ENCODE data around the gene PAX8.
A peak's percentile ranks its signal among the peaks of the same experiment; 100 is the strongest.

PAX8 gene

GRCh38 chr2:113251118-113251517 lies 27.6 kb downstream of the PAX8 start:
- no peak overlapping the region for H2BK120ac ChIP-seq (ENCODE audit: low read depth, low read length)
- H3K4me3 ChIP-seq (ENCODE audit: low read length in 2 of 2), result no peak overlapping the region
- no peaks in the 10 kb centered on the region for H3K4me1 ChIP-seq (ENCODE audit: control insufficient read depth in 2 of 2, insufficient read depth in 1 of 2, low read depth in 1 of 2, low read length in 2 of 2)
- H3K36me3 ChIP-seq (replicated peaks in 1 of 2; ENCODE audit: control insufficient read depth in 2 of 2, insufficient read depth in 2 of 2, low read length in 2 of 2), result no peaks in the 10 kb centered on the region
- H3K27me3 ChIP-seq (ENCODE audit: control insufficient read depth in 3 of 3, insufficient read depth in 3 of 3, low read depth in 1 of 3, low read length in 3 of 3), result peaks cover 0 to 2% (median 0%) of the 10 kb centered on the region in 3 experiments
- H3K4ac ChIP-seq (ENCODE audit: low read length), result no peak overlapping the region
- no peak overlapping the region for H2AFZ ChIP-seq (ENCODE audit: low read length)
- no peak overlapping the region for H2AK5ac ChIP-seq (ENCODE audit: low read depth, low read length)
- H3K14ac ChIP-seq (ENCODE audit: low read length), result no peak overlapping the region
- H3K9ac ChIP-seq (ENCODE audit: low read depth, low read length, poor library complexity), result no peak overlapping the region
- peak overlapping the region; percentile 42 for H2BK12ac ChIP-seq (ENCODE audit: low read length)
- H2BK15ac ChIP-seq (ENCODE audit: low read length), result no peak overlapping the region
- no peak overlapping the region for H3K23ac ChIP-seq (ENCODE audit: low read depth, low read length, poor library complexity)
- no CpG with 5 or more reads among the region's 7 CpGs for WGBS, 2 donors (ENCODE audit: extremely low coverage in 2 of 2, insufficient read length in 2 of 2, insufficient replicate concordance in 1 of 2)
- H3K9me3 ChIP-seq (replicated peaks in 1 of 2; ENCODE audit: control insufficient read depth in 2 of 2, insufficient read depth in 1 of 2, low read depth in 1 of 2, low read length in 2 of 2), result peaks cover 0 to 6% of the 10 kb centered on the region in 2 donors
- H3K79me1 ChIP-seq (ENCODE audit: low read depth, low read length), result peaks cover 4% of the 10 kb centered on the region
- no peak overlapping the region for H4K91ac ChIP-seq (ENCODE audit: low read depth, low read length, poor library complexity)
- no peak overlapping the region for H3K4me2 ChIP-seq (ENCODE audit: insufficient read depth, low read length, poor library complexity, severe bottlenecking)
- no peak overlapping the region for H2BK5ac ChIP-seq (ENCODE audit: low read length)
- H3K27ac ChIP-seq (replicated peaks; ENCODE audit: low read length), result no peak overlapping the region
- H3K18ac ChIP-seq (ENCODE audit: low read length), result no peak overlapping the region
- no peak for DNase-seq (ENCODE audit: low spot score)
- H4K8ac ChIP-seq (ENCODE audit: low read depth, low read length), result no peak overlapping the region

GRCh38 chr2:113248997-113249770 lies 29.5 kb downstream of the PAX8 start:
- peaks cover 10 to 18% of the 10 kb centered on the region in 2 donors for H3K4me1 ChIP-seq (ENCODE audit: control insufficient read depth in 2 of 2, insufficient read depth in 1 of 2, low read depth in 1 of 2, low read length in 2 of 2)
- DNase-seq (ENCODE audit: low spot score), result peak; percentile 70
- no peaks in the 10 kb centered on the region for H3K27me3 ChIP-seq (ENCODE audit: control insufficient read depth in 3 of 3, insufficient read depth in 3 of 3, low read depth in 1 of 3, low read length in 3 of 3)
- no peak overlapping the region for H2AK5ac ChIP-seq (ENCODE audit: low read depth, low read length)
- peaks cover 4% of the 10 kb centered on the region for H3K79me1 ChIP-seq (ENCODE audit: low read depth, low read length)
- no peak overlapping the region for H3K4me2 ChIP-seq (ENCODE audit: insufficient read depth, low read length, poor library complexity, severe bottlenecking)
- no CpG with 5 or more reads among the region's 10 CpGs for WGBS, 2 donors (ENCODE audit: extremely low coverage in 2 of 2, insufficient read length in 2 of 2, insufficient replicate concordance in 1 of 2)
- no peak overlapping the region for H3K4me3 ChIP-seq (ENCODE audit: low read length in 2 of 2)
- H3K9ac ChIP-seq (ENCODE audit: low read depth, low read length, poor library complexity), result no peak overlapping the region
- H3K4ac ChIP-seq (ENCODE audit: low read length), result no peak overlapping the region
- H3K14ac ChIP-seq (ENCODE audit: low read length), result no peak overlapping the region
- no peak overlapping the region for H2BK120ac ChIP-seq (ENCODE audit: low read depth, low read length)
- peak overlapping the region; percentile 39 for H3K18ac ChIP-seq (ENCODE audit: low read length)
- no peak overlapping the region for H3K23ac ChIP-seq (ENCODE audit: low read depth, low read length, poor library complexity)
- H3K9me3 ChIP-seq (replicated peaks in 1 of 2; ENCODE audit: control insufficient read depth in 2 of 2, insufficient read depth in 1 of 2, low read depth in 1 of 2, low read length in 2 of 2), result no peaks in the 10 kb centered on the region
- no peak overlapping the region for H2BK5ac ChIP-seq (ENCODE audit: low read length)
- H4K8ac ChIP-seq (ENCODE audit: low read depth, low read length), result no peak overlapping the region
- peak overlapping the region; percentile 81 for H2AFZ ChIP-seq (ENCODE audit: low read length)
- no peak overlapping the region for H2BK15ac ChIP-seq (ENCODE audit: low read length)
- no peak overlapping the region for H3K27ac ChIP-seq (replicated peaks; ENCODE audit: low read length)
- H4K91ac ChIP-seq (ENCODE audit: low read depth, low read length, poor library complexity), result no peak overlapping the region
- H2BK12ac ChIP-seq (ENCODE audit: low read length), result no peak overlapping the region
- H3K36me3 ChIP-seq (replicated peaks in 1 of 2; ENCODE audit: control insufficient read depth in 2 of 2, insufficient read depth in 2 of 2, low read length in 2 of 2), result no peaks in the 10 kb centered on the region

GRCh38 chr2:113246606-113247005 lies 32.1 kb downstream of the PAX8 start:
- no CpG with 5 or more reads among the region's 14 CpGs for WGBS, 2 donors (ENCODE audit: extremely low coverage in 2 of 2, insufficient read length in 2 of 2, insufficient replicate concordance in 1 of 2)
- DNase-seq (ENCODE audit: low spot score), result no peak

GRCh38 chr2:113245276-113245711 lies 33.4 kb downstream of the PAX8 start:
- Histone ChIP-seq H3K9me3 (replicated peaks in 1 of 2; ENCODE audit: control insufficient read depth in 2 of 2, insufficient read depth in 1 of 2, low read depth in 1 of 2, low read length in 2 of 2) (no peaks in the 10 kb centered on the region), H4K8ac (ENCODE audit: low read depth, low read length) (no peak overlapping the region), H3K4me2 (ENCODE audit: insufficient read depth, low read length, poor library complexity, severe bottlenecking) (no peak overlapping the region), H4K91ac (ENCODE audit: low read depth, low read length, poor library complexity) (no peak overlapping the region), H2BK15ac (ENCODE audit: low read length) (no peak overlapping the region), H2BK12ac (ENCODE audit: low read length) (no peak overlapping the region), H3K14ac (ENCODE audit: low read length) (no peak overlapping the region), H2BK5ac (ENCODE audit: low read length) (no peak overlapping the region), H3K4me1 (ENCODE audit: control insufficient read depth in 2 of 2, insufficient read depth in 1 of 2, low read depth in 1 of 2, low read length in 2 of 2) (peaks cover 19 to 20% of the 10 kb centered on the region in 2 donors), H2BK120ac (ENCODE audit: low read depth, low read length) (no peak overlapping the region), H3K9ac (ENCODE audit: low read depth, low read length, poor library complexity) (no peak overlapping the region), H3K36me3 (replicated peaks in 1 of 2; ENCODE audit: control insufficient read depth in 2 of 2, insufficient read depth in 2 of 2, low read length in 2 of 2) (no peaks in the 10 kb centered on the region), H3K18ac (ENCODE audit: low read length) (no peak overlapping the region), H2AFZ (ENCODE audit: low read length) (peak overlapping the region; percentile 54), H2AK5ac (ENCODE audit: low read depth, low read length) (no peak overlapping the region), H3K27me3 (ENCODE audit: control insufficient read depth in 3 of 3, insufficient read depth in 3 of 3, low read depth in 1 of 3, low read length in 3 of 3) (no peaks in the 10 kb centered on the region), H3K23ac (ENCODE audit: low read depth, low read length, poor library complexity) (no peak overlapping the region), H3K79me1 (ENCODE audit: low read depth, low read length) (peaks cover 4% of the 10 kb centered on the region), H3K4me3 (ENCODE audit: low read length in 2 of 2) (no peak overlapping the region), H3K4ac (ENCODE audit: low read length) (no peak overlapping the region), H3K27ac (replicated peaks; ENCODE audit: low read length) (no peak overlapping the region)
- no CpG with 5 or more reads among the region's 3 CpGs for WGBS, 2 donors (ENCODE audit: extremely low coverage in 2 of 2, insufficient read length in 2 of 2, insufficient replicate concordance in 1 of 2)
- DNase-seq (ENCODE audit: low spot score), result no peak

More at GRCh38 chr2:113246606-113247005, 32.1 kb downstream of the PAX8 start:
- peak overlapping the region; percentile 47 for H3K14ac ChIP-seq (ENCODE audit: low read length)
- H3K9ac ChIP-seq (ENCODE audit: low read depth, low read length, poor library complexity), result no peak overlapping the region
- H3K4ac ChIP-seq (ENCODE audit: low read length), result no peak overlapping the region
- no peak overlapping the region for H2AFZ ChIP-seq (ENCODE audit: low read length)
- no peak overlapping the region for H2BK5ac ChIP-seq (ENCODE audit: low read length)
- no peak overlapping the region for H4K8ac ChIP-seq (ENCODE audit: low read depth, low read length)
- H3K23ac ChIP-seq (ENCODE audit: low read depth, low read length, poor library complexity), result no peak overlapping the region
- H2BK12ac ChIP-seq (ENCODE audit: low read length), result no peak overlapping the region
- no peaks in the 10 kb centered on the region for H3K36me3 ChIP-seq (replicated peaks in 1 of 2; ENCODE audit: control insufficient read depth in 2 of 2, insufficient read depth in 2 of 2, low read length in 2 of 2)
- peak overlapping the region; percentile 34 for H2BK15ac ChIP-seq (ENCODE audit: low read length)
- H3K18ac ChIP-seq (ENCODE audit: low read length), result peak overlapping the region; percentile 30
- H3K79me1 ChIP-seq (ENCODE audit: low read depth, low read length), result peaks cover 4% of the 10 kb centered on the region
- H3K4me1 ChIP-seq (ENCODE audit: control insufficient read depth in 2 of 2, insufficient read depth in 1 of 2, low read depth in 1 of 2, low read length in 2 of 2), result peaks cover 12 to 19% of the 10 kb centered on the region in 2 donors
- no peak overlapping the region for H4K91ac ChIP-seq (ENCODE audit: low read depth, low read length, poor library complexity)
- H2BK120ac ChIP-seq (ENCODE audit: low read depth, low read length), result peak overlapping the region; percentile 9
- no peak overlapping the region for H3K4me2 ChIP-seq (ENCODE audit: insufficient read depth, low read length, poor library complexity, severe bottlenecking)
- no peaks in the 10 kb centered on the region for H3K9me3 ChIP-seq (replicated peaks in 1 of 2; ENCODE audit: control insufficient read depth in 2 of 2, insufficient read depth in 1 of 2, low read depth in 1 of 2, low read length in 2 of 2)
- peak overlapping the region; percentile 42 for H2AK5ac ChIP-seq (ENCODE audit: low read depth, low read length)
- no peak overlapping the region for H3K27ac ChIP-seq (replicated peaks; ENCODE audit: low read length)
- no peaks in the 10 kb centered on the region for H3K27me3 ChIP-seq (ENCODE audit: control insufficient read depth in 3 of 3, insufficient read depth in 3 of 3, low read depth in 1 of 3, low read length in 3 of 3)
- H3K4me3 ChIP-seq (ENCODE audit: low read length in 2 of 2), result no peak overlapping the region
